ENCODE data around the gene FOXRED1. TPM values are rescaled to one million over a fixed set of nuclear protein-coding genes. Genes with fewer than 3 reads are reported as not detected.

FOXRED1 gene
- total RNA-seq, 6 experiments from 2014 or later = 10.4 to 15.9 (median 14.9) TPM

DNA sequence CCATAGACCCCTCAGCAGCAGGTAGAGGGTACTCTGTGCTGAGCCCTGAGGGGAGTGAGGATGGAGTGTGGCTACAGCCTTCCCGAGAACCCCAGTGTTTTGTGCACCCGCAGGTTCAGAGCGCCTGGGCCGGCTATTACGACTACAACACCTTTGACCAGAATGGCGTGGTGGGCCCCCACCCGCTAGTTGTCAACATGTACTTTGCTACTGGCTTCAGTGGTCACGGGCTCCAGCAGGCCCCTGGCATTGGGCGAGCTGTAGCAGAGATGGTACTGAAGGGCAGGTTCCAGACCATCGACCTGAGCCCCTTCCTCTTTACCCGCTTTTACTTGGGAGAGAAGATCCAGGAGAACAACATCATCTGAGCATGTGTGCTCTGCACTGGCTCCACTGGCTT is 8.4 kb downstream of the FOXRED1 start:
- Mint-ChIP-seq H3K9me3 (no peaks in the 10 kb centered on the region), H3K4me3 (no peak overlapping the region), H3K27ac (no peak overlapping the region), H3K36me3 (ENCODE audit: low read depth) (peaks cover 33% of the 10 kb centered on the region), H3K27me3 (ENCODE audit: insufficient read depth) (no peaks in the 10 kb centered on the region; the same call in 1 of the 2 replicates), H3K4me1 (ENCODE audit: low read depth) (peaks cover 11% of the 10 kb centered on the region)
- TF ChIP-seq, protein P1, sequence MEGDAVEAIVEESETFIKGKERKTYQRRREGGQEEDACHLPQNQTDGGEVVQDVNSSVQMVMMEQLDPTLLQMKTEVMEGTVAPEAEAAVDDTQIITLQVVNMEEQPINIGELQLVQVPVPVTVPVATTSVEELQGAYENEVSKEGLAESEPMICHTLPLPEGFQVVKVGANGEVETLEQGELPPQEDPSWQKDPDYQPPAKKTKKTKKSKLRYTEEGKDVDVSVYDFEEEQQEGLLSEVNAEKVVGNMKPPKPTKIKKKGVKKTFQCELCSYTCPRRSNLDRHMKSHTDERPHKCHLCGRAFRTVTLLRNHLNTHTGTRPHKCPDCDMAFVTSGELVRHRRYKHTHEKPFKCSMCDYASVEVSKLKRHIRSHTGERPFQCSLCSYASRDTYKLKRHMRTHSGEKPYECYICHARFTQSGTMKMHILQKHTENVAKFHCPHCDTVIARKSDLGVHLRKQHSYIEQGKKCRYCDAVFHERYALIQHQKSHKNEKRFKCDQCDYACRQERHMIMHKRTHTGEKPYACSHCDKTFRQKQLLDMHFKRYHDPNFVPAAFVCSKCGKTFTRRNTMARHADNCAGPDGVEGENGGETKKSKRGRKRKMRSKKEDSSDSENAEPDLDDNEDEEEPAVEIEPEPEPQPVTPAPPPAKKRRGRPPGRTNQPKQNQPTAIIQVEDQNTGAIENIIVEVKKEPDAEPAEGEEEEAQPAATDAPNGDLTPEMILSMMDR (IDR thresholded peaks at IDR 0.05) = no peak
- no peak for DNase-seq

DNA sequence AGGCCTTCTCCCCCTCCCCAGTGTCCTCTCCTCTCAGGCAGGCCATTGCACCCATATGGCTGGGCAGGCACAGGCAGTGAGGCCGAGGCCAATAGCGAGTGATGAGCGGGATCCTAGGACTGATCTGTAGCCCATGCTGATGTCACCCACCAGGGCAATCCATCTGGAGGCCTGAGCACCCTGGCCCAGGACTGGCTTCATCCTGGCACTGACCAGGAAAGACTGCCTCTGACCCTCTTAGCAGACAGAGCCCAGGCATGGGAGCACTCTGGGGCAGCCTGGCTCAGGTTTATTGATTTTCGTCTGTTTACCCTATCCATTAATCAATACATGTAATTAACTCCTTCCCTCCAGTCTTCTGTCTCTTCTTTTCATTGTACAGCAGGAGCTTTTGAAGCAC is 8.8 kb downstream of the FOXRED1 start:
- Mint-ChIP-seq H3K27me3 (ENCODE audit: insufficient read depth) (no peaks in the 10 kb centered on the region; the same call in 1 of the 2 replicates), H3K36me3 (ENCODE audit: low read depth) (peaks cover 33% of the 10 kb centered on the region), H3K4me3 (no peak overlapping the region), H3K9me3 (no peaks in the 10 kb centered on the region), H3K4me1 (ENCODE audit: low read depth) (peaks cover 14% of the 10 kb centered on the region), H3K27ac (no peak overlapping the region)
- DNase-seq = no peak
- TF ChIP-seq, protein P1 (IDR thresholded peaks at IDR 0.05) = no peak

DNA sequence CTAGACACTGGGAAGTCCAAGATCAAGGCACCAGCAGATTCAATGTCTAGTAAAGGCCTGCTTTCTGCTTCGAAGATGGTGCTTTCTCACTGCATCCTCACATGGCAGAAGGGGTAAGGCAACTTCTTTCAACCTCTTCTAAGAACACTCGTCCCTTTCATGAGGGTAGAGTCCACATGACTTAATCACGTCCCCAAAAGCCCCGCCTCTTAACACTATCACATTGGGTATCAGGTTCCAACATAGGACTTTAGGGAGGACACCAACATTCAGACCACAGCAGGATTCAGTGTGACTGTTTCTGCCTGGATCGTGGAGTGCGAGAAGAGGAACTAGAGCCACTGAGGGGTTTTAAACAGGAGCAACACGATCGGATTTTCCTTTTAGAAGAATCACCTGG is 10.2 kb downstream of the FOXRED1 start:
- Mint-ChIP-seq H3K27me3 (ENCODE audit: insufficient read depth) (no peaks in the 10 kb centered on the region; the same call in 1 of the 2 replicates), H3K4me1 (ENCODE audit: low read depth) (peaks cover 21% of the 10 kb centered on the region), H3K27ac (no peak overlapping the region), H3K9me3 (no peaks in the 10 kb centered on the region), H3K4me3 (no peak overlapping the region), H3K36me3 (ENCODE audit: low read depth) (peaks cover 23% of the 10 kb centered on the region)
- DNase-seq = no peak
- TF ChIP-seq, protein P1 (IDR thresholded peaks at IDR 0.05) = no peak

DNA sequence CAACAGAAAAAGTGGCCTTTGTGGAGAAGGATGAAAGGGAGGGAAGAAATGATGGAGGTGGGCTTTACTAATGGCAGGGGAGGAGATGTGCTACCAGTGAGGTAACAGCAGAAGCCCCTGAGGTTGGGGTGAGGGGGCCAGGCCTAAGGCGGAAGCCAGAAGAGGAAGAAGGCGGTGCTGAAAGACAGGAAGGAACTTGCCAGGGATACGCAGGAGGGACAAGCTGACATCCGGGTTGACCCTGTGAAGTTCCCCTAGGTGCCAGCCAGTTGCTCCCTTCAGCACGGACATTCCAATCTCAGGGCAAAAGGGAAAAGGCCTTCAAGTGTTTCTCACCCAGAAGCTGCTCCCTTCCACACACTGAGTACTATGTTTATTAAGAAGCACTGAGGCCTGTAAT is 11.6 kb downstream of the FOXRED1 start:
- Mint-ChIP-seq H3K4me1 (ENCODE audit: low read depth) (peaks cover 31% of the 10 kb centered on the region), H3K36me3 (ENCODE audit: low read depth) (peaks cover 14% of the 10 kb centered on the region), H3K27me3 (ENCODE audit: insufficient read depth) (no peaks in the 10 kb centered on the region; the same call in 1 of the 2 replicates), H3K27ac (no peak overlapping the region), H3K4me3 (no peak overlapping the region), H3K9me3 (no peaks in the 10 kb centered on the region)
- DNase-seq = no peak
- TF ChIP-seq, protein P1 (IDR thresholded peaks at IDR 0.05) = no peak

DNA sequence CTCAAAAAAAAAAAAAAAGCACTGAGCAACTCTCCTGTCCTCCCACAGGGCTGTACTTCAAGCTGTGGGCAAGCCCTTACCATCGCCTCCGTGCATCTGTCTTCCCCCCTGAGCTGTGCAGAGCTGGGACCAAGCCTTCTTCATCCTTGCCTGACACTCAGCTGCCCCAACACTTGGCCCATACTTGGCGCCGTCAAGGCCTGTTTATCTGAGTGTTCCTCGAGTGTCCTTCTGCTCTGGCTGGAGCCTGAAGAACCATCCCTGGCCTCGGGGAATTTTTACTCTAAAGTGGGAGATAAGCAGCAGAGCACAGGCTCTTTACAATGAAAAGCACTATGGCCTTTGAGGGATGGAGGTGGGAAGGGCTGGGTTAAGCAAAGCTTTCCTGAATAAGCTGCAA is 12.3 kb downstream of the FOXRED1 start:
- Mint-ChIP-seq H3K4me3 (peak overlapping the region; percentile 16; the same call in 1 of the 2 replicates), H3K27ac (peak overlapping the region; percentile 45; the same call in 1 of the 2 replicates)

More for the DNA sequence above, 12.3 kb downstream of the FOXRED1 start:
- Mint-ChIP-seq H3K9me3 (no peaks in the 10 kb centered on the region), H3K4me1 (ENCODE audit: low read depth) (peaks cover 31% of the 10 kb centered on the region), H3K27me3 (ENCODE audit: insufficient read depth) (no peaks in the 10 kb centered on the region; the same call in 1 of the 2 replicates), H3K36me3 (ENCODE audit: low read depth) (peaks cover 8% of the 10 kb centered on the region)
- DNase-seq = no peak
- TF ChIP-seq, protein P1 (IDR thresholded peaks at IDR 0.05) = no peak

Measured in HFFc6 (cell line).